Measurements from ENCODE around the gene DAPL1.

GRCh38 chr2:158775273-158776027 lies 19.7 kb upstream of the DAPL1 start:
- TF ChIP-seq ZNF146 (tag by site-specific recombination; IDR thresholded peaks at IDR 0.05): no peak
- no peak for TF ChIP-seq ZNF629 (tag by site-specific recombination; IDR thresholded peaks at IDR 0.05)
- TF ChIP-seq CTCF (tag by site-specific recombination; IDR thresholded peaks at IDR 0.05): no peak
- TF ChIP-seq PBX3 (CRISPR knock-in tag; IDR thresholded peaks at IDR 0.05): no peak
- TF ChIP-seq ZSCAN30 (tag by site-specific recombination; IDR thresholded peaks at IDR 0.05): no peak
- TF ChIP-seq REST (tag by site-specific recombination; IDR thresholded peaks at IDR 0.05): no peak
- no peak for TF ChIP-seq KLF1 (tag by site-specific recombination; IDR thresholded peaks at IDR 0.05)
- no peak for TF ChIP-seq KLF16 (tag by site-specific recombination; IDR thresholded peaks at IDR 0.05)
- no peak for TF ChIP-seq MZF1 (tag by site-specific recombination; IDR thresholded peaks at IDR 0.05; ENCODE audit: borderline replicate concordance)
- TF ChIP-seq AEBP2 (tag by site-specific recombination; IDR thresholded peaks at IDR 0.05; ENCODE audit: borderline replicate concordance): no peak
- TF ChIP-seq ZNF274 (IDR thresholded peaks at IDR 0.05; ENCODE audit: low read length): no peak
- no peak for TF ChIP-seq ZNF274 (tag by site-specific recombination; IDR thresholded peaks at IDR 0.05; ENCODE audit: borderline replicate concordance)
- TF ChIP-seq ZBTB7A (tag by site-specific recombination; IDR thresholded peaks at IDR 0.05; ENCODE audit: low read depth): no peak
- TF ChIP-seq KLF17 (tag by site-specific recombination; IDR thresholded peaks at IDR 0.05): no peak
- TF ChIP-seq ZNF777 (tag by site-specific recombination; IDR thresholded peaks at IDR 0.05; ENCODE audit: borderline replicate concordance): no peak
